Measurements from ENCODE around the gene BACH2. TPM values are rescaled to one million over a fixed set of nuclear protein-coding genes. Genes with fewer than 3 reads are reported as not detected.
"Not testable (repeated sequence)": the region's sequence is repeated elsewhere in the genome, so short reads cannot be mapped to it uniquely, and the experiment has no call there.

Gene BACH2
- total RNA-seq, 1 donor from 2014 or later, result 88.8 TPM

DNA sequence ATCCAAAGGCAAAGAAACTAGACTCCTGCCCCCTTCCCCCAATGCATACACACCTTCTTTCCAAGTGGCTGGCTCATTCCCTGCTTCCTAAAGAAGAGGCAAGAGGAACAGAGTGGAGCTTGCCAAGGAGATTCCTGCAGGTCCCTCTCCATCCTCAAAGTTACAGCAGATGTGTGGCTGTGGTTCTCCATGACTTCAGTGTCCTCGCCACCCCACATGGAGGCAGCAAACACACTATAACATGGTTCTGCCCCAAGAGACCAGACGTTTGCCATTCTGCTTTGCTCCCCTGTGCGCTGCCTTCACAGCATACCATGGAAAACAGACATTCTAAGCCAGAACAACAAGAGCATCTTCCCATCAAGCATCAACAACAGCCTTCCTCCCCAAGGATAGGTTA is 84.4 kb downstream of the BACH2 start:
- Mint-ChIP-seq H3K27ac (no peak overlapping the region), H3K27me3 (ENCODE audit: low read depth) (no peaks in the 10 kb centered on the region), H3K9me3 (peaks cover 7% of the 10 kb centered on the region), H3K36me3 (ENCODE audit: low read depth) (peaks cover 66% of the 10 kb centered on the region), H3K4me3 (ENCODE audit: low read depth) (no peak overlapping the region), H3K4me1 (ENCODE audit: low read depth) (peaks cover 37% of the 10 kb centered on the region)
- DNase-seq (ENCODE audit: low spot score), result no peak
- intact Hi-C loops (cut with micrococcal nuclease), result no loop called here

- Mint-ChIP-seq H3K27me3 (ENCODE audit: low read depth) (no peaks in the 10 kb centered on the region), H3K9me3 (peaks cover 7% of the 10 kb centered on the region), H3K36me3 (ENCODE audit: low read depth) (peaks cover 72% of the 10 kb centered on the region), H3K4me1 (ENCODE audit: low read depth) (peaks cover 37% of the 10 kb centered on the region), H3K27ac (no peak overlapping the region), H3K4me3 (ENCODE audit: low read depth) (no peak overlapping the region)
- no peak for DNase-seq (ENCODE audit: low spot score)
- intact Hi-C loops (cut with micrococcal nuclease), result no loop called here
Observed at GRCh38 chr6:90209527-90209926, 87.1 kb downstream of the BACH2 start.

DNA sequence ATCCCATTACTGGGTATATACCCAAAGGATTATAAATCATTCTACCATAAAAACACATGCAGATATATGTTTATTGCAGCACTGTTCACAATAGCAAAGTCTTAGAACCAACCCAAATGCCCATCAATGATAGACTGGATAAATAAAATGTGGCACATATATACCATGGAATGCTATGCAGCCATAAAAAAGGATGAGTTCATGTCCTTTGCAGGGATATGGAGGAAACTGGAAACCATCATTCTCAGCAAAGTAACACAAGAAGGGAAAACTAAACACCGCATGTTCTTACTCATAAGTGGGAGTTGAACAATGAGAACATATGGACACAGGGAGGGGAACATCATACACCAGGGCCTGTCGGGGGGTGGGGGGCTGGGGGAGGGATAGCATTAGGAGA is 88.0 kb downstream of the BACH2 start:
- H3K27ac Mint-ChIP-seq; H3K4me3 Mint-ChIP-seq (ENCODE audit: low read depth); DNase-seq (ENCODE audit: low spot score); H3K9me3 Mint-ChIP-seq; H3K27me3 Mint-ChIP-seq (ENCODE audit: low read depth); intact Hi-C loops (cut with micrococcal nuclease): not testable (repeated sequence)
- Mint-ChIP-seq H3K36me3 (ENCODE audit: low read depth) (peaks cover 77% of the 10 kb centered on the region), H3K4me1 (ENCODE audit: low read depth) (peaks cover 38% of the 10 kb centered on the region)

GRCh38 chr6:90204327-90205056 is 92.2 kb downstream of the BACH2 start:
- no peak overlapping the region for H3K27ac Mint-ChIP-seq
- peaks cover 8% of the 10 kb centered on the region for H3K9me3 Mint-ChIP-seq
- peaks cover 34% of the 10 kb centered on the region for H3K4me1 Mint-ChIP-seq (ENCODE audit: low read depth)
- H3K4me3 Mint-ChIP-seq (ENCODE audit: low read depth), result no peak overlapping the region
- no peaks in the 10 kb centered on the region for H3K27me3 Mint-ChIP-seq (ENCODE audit: low read depth)
- no peak for DNase-seq (ENCODE audit: low spot score)
- peaks cover 84% of the 10 kb centered on the region for H3K36me3 Mint-ChIP-seq (ENCODE audit: low read depth)
- intact Hi-C loops (cut with micrococcal nuclease), result no loop called here

DNA sequence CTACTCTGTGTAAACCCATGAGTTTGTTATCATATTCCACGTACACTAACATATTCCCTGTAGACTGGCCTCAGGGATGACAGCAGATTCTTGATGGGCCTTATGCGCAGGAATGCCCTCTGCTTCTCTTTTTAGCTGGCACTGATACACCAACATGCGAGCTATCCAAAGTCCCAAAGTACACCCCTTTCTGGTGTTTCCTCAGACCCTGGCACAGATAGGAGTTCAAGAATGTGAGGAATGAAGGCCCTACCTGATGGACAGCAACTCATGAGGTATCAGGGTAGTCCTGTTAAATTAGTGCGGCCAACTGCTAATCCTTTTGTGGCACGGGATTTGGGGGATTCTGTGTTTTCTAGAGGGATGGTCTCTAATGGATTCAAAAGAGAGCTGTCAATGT is 93.0 kb downstream of the BACH2 start:
- no peak for DNase-seq (ENCODE audit: low spot score)
- no peak overlapping the region for H3K27ac Mint-ChIP-seq
- peaks cover 88% of the 10 kb centered on the region for H3K36me3 Mint-ChIP-seq (ENCODE audit: low read depth)
- no peak overlapping the region for H3K4me3 Mint-ChIP-seq (ENCODE audit: low read depth)
- intact Hi-C loops (cut with micrococcal nuclease), result loop anchor here (2.0 kb wide), 1 partner anchor 15 kb away; no protein-coding TSS in a partner anchor
- peaks cover 37% of the 10 kb centered on the region for H3K4me1 Mint-ChIP-seq (ENCODE audit: low read depth)
- no peaks in the 10 kb centered on the region for H3K27me3 Mint-ChIP-seq (ENCODE audit: low read depth)
- H3K9me3 Mint-ChIP-seq, result peaks cover 14% of the 10 kb centered on the region

- intact Hi-C loops (cut with micrococcal nuclease), result loop anchor here (1.0 to 2.0 kb wide), 4 partner anchors 17 to 82 kb away; no protein-coding TSS in a partner anchor
- peak overlapping the region; percentile 52 for H3K27ac Mint-ChIP-seq
- peaks cover 21% of the 10 kb centered on the region for H3K9me3 Mint-ChIP-seq
- no peaks in the 10 kb centered on the region for H3K27me3 Mint-ChIP-seq (ENCODE audit: low read depth)
- peaks cover 37% of the 10 kb centered on the region for H3K4me1 Mint-ChIP-seq (ENCODE audit: low read depth)
- peaks cover 90% of the 10 kb centered on the region for H3K36me3 Mint-ChIP-seq (ENCODE audit: low read depth)
- DNase-seq (ENCODE audit: low spot score), result no peak
- H3K4me3 Mint-ChIP-seq (ENCODE audit: low read depth), result peak overlapping the region; percentile 50
Observed at GRCh38 chr6:90202156-90202555, 94.5 kb downstream of the BACH2 start.

GRCh38 chr6:90199900-90200299 is 96.7 kb downstream of the BACH2 start:
- intact Hi-C loops (cut with micrococcal nuclease), result no loop called here
- DNase-seq (ENCODE audit: low spot score), result no peak
- Mint-ChIP-seq H3K9me3 (peaks cover 21% of the 10 kb centered on the region), H3K4me1 (ENCODE audit: low read depth) (peaks cover 42% of the 10 kb centered on the region), H3K36me3 (ENCODE audit: low read depth) (peaks cover 83% of the 10 kb centered on the region), H3K27me3 (ENCODE audit: low read depth) (no peaks in the 10 kb centered on the region), H3K27ac (peak overlapping the region; percentile 28), H3K4me3 (ENCODE audit: low read depth) (no peak overlapping the region)

DNA sequence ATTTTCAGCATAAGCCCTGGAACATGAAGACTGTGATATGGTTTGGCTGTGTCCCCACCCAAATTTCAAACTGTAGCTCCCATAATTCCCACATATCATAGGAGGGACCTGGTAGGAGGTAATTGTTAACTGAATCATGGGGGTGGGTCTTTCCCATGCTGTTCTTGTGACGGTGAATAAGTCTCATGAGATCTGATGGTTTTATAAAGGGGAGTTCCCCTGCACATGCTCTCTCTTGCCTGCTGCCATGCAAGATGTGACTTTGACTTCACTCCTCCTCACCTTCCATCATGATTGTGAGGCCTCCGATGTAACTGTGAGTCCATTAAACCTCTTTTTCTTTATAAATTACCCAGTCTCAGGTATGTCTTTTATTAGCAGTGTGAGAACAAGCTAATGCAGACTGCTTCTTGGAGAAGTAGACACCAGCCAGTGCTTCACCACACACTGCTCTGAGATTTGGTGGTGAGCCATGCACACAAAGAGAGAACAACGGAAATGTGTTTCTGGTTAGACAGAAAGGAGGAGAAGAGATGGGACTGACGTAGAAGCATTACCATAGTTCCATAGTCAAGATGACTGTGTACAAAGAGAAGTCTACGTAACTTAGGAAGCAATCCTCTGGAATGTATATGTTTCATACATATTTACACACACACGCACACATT is 97.8 kb downstream of the BACH2 start:
- DNase-seq (ENCODE audit: low spot score), result no peak
- no peak overlapping the region for H3K27ac Mint-ChIP-seq
- peaks cover 45% of the 10 kb centered on the region for H3K4me1 Mint-ChIP-seq (ENCODE audit: low read depth)
- H3K4me3 Mint-ChIP-seq (ENCODE audit: low read depth), result no peak overlapping the region
- peaks cover 21% of the 10 kb centered on the region for H3K9me3 Mint-ChIP-seq
- peaks cover 80% of the 10 kb centered on the region for H3K36me3 Mint-ChIP-seq (ENCODE audit: low read depth)
- no peaks in the 10 kb centered on the region for H3K27me3 Mint-ChIP-seq (ENCODE audit: low read depth)
- intact Hi-C loops (cut with micrococcal nuclease), result no loop called here

DNA sequence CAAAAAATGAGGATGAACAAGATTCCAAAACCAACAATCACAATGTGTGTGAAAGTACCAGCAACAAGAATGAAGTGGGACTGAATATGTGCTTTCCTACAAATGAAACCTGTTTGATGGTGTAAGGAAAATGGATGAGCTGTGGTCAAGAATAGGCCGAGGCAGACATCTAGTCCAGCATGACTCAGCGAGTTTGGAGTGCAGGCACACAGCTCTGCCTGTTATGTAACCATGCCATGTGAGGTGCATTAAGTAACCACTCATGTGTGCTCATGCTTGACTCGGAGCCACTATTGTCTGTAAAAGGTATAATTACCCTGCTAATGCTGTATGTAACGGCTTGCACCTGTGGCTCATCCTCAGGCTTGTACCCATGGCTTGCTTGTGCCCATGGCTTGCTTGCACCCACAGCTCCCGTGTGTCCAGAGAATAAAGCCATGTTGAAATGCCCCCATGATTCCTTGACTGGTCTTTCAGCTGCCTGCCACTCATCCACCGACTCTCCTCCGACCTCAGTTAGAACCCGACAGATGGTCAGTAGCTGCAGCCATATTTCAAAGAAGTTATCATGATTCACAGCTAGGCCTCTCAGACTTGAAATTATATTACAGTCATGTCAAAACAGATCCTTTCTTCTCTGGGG is 98.7 kb downstream of the BACH2 start:
- Mint-ChIP-seq H3K36me3 (ENCODE audit: low read depth) (peaks cover 77% of the 10 kb centered on the region), H3K27me3 (ENCODE audit: low read depth) (no peaks in the 10 kb centered on the region), H3K9me3 (peaks cover 21% of the 10 kb centered on the region), H3K4me1 (ENCODE audit: low read depth) (peaks cover 48% of the 10 kb centered on the region), H3K27ac (no peak overlapping the region), H3K4me3 (ENCODE audit: low read depth) (no peak overlapping the region)
- DNase-seq (ENCODE audit: low spot score), result no peak
- intact Hi-C loops (cut with micrococcal nuclease), result no loop called here

DNA sequence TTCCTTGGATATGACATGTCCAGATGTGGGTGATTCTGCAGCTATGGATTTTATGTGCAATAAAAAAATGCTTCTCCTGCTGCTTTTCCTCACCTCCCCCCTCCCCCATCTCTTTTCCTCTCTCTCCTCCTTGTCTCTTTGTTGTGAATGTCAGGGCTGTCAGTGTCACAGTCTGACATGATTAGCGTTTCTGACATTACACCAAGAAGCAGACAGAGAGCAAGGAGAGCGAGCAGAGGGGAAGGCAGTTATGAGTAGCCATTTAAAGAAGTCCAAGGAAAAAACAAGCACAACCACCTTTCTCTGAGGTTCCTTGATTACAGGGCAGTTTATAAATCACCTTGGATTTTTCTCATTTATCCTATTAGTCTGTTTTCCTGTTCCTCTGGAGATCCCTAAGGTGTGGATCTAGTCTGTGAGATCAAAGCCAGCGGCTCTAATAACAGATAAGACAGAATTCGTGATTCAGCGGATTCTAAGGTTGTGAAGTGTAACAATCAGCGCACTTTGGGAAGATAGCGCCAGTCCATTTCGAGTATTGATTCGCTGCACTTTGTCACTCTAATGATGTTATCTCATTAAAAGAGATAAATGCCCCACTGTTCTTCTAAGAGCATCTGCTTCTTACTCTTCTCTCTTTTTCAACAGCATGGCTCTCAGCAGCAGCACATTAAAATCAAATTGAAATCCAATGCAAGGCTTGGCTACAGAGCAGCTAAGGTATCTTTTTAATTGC is 101.4 kb downstream of the BACH2 start:
- no peak overlapping the region for H3K4me3 Mint-ChIP-seq (ENCODE audit: low read depth)
- H3K27ac Mint-ChIP-seq, result peak overlapping the region; percentile 17
- intact Hi-C loops (cut with micrococcal nuclease), result no loop called here
- no peaks in the 10 kb centered on the region for H3K27me3 Mint-ChIP-seq (ENCODE audit: low read depth)
- peaks cover 58% of the 10 kb centered on the region for H3K4me1 Mint-ChIP-seq (ENCODE audit: low read depth)
- DNase-seq (ENCODE audit: low spot score), result no peak
- H3K36me3 Mint-ChIP-seq (ENCODE audit: low read depth), result peaks cover 67% of the 10 kb centered on the region
- peaks cover 21% of the 10 kb centered on the region for H3K9me3 Mint-ChIP-seq

GRCh38 chr6:90194371-90194841 is 102.2 kb downstream of the BACH2 start:
- intact Hi-C loops (cut with micrococcal nuclease), result loop anchor here (1.0 to 5.0 kb wide), 6 partner anchors 24 to 273 kb away; no protein-coding TSS in a partner anchor
- Mint-ChIP-seq H3K4me1 (ENCODE audit: low read depth) (peaks cover 63% of the 10 kb centered on the region), H3K4me3 (ENCODE audit: low read depth) (no peak overlapping the region), H3K36me3 (ENCODE audit: low read depth) (peaks cover 63% of the 10 kb centered on the region), H3K27ac (peak overlapping the region; percentile 43), H3K9me3 (peaks cover 19% of the 10 kb centered on the region), H3K27me3 (ENCODE audit: low read depth) (no peaks in the 10 kb centered on the region)
- no peak for DNase-seq (ENCODE audit: low spot score)

GRCh38 chr6:90193359-90193758 is 103.3 kb downstream of the BACH2 start:
- peaks cover 58% of the 10 kb centered on the region for H3K36me3 Mint-ChIP-seq (ENCODE audit: low read depth)
- peaks cover 9% of the 10 kb centered on the region for H3K9me3 Mint-ChIP-seq
- no peak for DNase-seq (ENCODE audit: low spot score)
- peaks cover 62% of the 10 kb centered on the region for H3K4me1 Mint-ChIP-seq (ENCODE audit: low read depth)
- H3K27me3 Mint-ChIP-seq (ENCODE audit: low read depth), result no peaks in the 10 kb centered on the region
- intact Hi-C loops (cut with micrococcal nuclease), result loop anchor here (5.0 kb wide), 5 partner anchors 86 to 274 kb away; no protein-coding TSS in a partner anchor
- H3K4me3 Mint-ChIP-seq (ENCODE audit: low read depth), result no peak overlapping the region
- H3K27ac Mint-ChIP-seq, result peak overlapping the region; percentile 38

Data from activated T-helper 2 cell treated with anti-CD3 and anti-CD28 coated beads, Interferon-gamma antibody, Interleukin-2, Interleukin-4, amounts not matched to agents 10 μg/mL and 5 μg/mL and 100 μg/mL, durations not matched to agents 14 hours and 24 hours and 36 hours (primary cell).